DMS53 treated with DMSO at 0.1 percent for 48 hours (cell line): ENCODE data around the gene KLHL33.
"Not testable (repeated sequence)": the region's sequence is repeated elsewhere in the genome, so short reads cannot be mapped to it uniquely, and the experiment has no call there.

Source experiments
- DNase-seq: peaks from one replicate; lab custom pipeline; 2025; ENCODE audit not compliant: unreplicated experiment; lab: John Stamatoyannopoulos, UW

Gene KLHL33

GRCh38 chr14:20452831-20453230 lies 16.9 kb upstream of the KLHL33 start:
- DNase-seq, result not testable (repeated sequence)

- no peak for DNase-seq
Observed at GRCh38 chr14:20446889-20447288, 10.9 kb upstream of the KLHL33 start.

- not testable (repeated sequence) for DNase-seq
Observed at GRCh38 chr14:20443650-20444049, 7.7 kb upstream of the KLHL33 start.

- no peak for DNase-seq
Observed at GRCh38 chr14:20441461-20441860, 5.5 kb upstream of the KLHL33 start.

GRCh38 chr14:20440882-20441281 lies 4.9 kb upstream of the KLHL33 start:
- no peak for DNase-seq

GRCh38 chr14:20440465-20440864 lies 4.5 kb upstream of the KLHL33 start:
- no peak for DNase-seq

GRCh38 chr14:20438664-20439063 lies 2.7 kb upstream of the KLHL33 start:
- DNase-seq, result no peak

GRCh38 chr14:20436363-20436755 lies 393 bp upstream of the KLHL33 start:
- no peak for DNase-seq

- DNase-seq, result no peak
Observed at GRCh38 chr14:20434701-20435581, 1.0 kb downstream of the KLHL33 start.

GRCh38 chr14:20429801-20430669 lies 5.9 kb downstream of the KLHL33 start:
- DNase-seq, result no peak

- DNase-seq, result no peak
Observed at GRCh38 chr14:20428802-20429201, 7.2 kb downstream of the KLHL33 start.

GRCh38 chr14:20428010-20428365 lies 8.0 kb downstream of the KLHL33 start:
- DNase-seq, result no peak

GRCh38 chr14:20427231-20428009 lies 8.5 kb downstream of the KLHL33 start:
- peak; percentile 27 for DNase-seq

- no peak for DNase-seq
Observed at GRCh38 chr14:20424851-20425250, 11.1 kb downstream of the KLHL33 start.

- no peak for DNase-seq
Observed at GRCh38 chr14:20422886-20423285, 13.1 kb downstream of the KLHL33 start.

GRCh38 chr14:20421267-20421666 lies 14.7 kb downstream of the KLHL33 start:
- DNase-seq, result no peak

- no peak for DNase-seq
Observed at GRCh38 chr14:20419419-20419818, 16.5 kb downstream of the KLHL33 start.

- no peak for DNase-seq
Observed at GRCh38 chr14:20418501-20418909, 17.5 kb downstream of the KLHL33 start.

GRCh38 chr14:20417250-20418186 lies 18.4 kb downstream of the KLHL33 start:
- no peak for DNase-seq

GRCh38 chr14:20416223-20416622 lies 19.7 kb downstream of the KLHL33 start:
- no peak for DNase-seq
